Stimulated activated effector memory CD8-positive, alpha-beta T cell treated with anti-CD3 and anti-CD28 coated beads, Interleukin-12 subunit alpha, Interleukin-12 subunit beta, amount 100 ng/mL, for 72 hours (primary cell): Measurements from ENCODE around the gene MSI2.
"Not testable (repeated sequence)": the region's sequence is repeated elsewhere in the genome, so short reads cannot be mapped to it uniquely, and the experiment has no call there.

Experiments used
- ATAC-seq: fragments of 150-1000 bp; cut with Tn5 transposase; 2 replicates; pipeline ENCODE4 v1.10.0; 2021
- DNase-seq, 2 donors: peaks; one replicate each; pipeline ENCODE4 v3.0.0; 2021 to 2022; ENCODE audit warnings: low spot score in 2 of 2
- H3K27ac Mint-ChIP-seq: one replicate; pipeline ENCODE4 v1.8.0; 2022; ENCODE audit warnings: mild to moderate bottlenecking, mixed read lengths
- H3K36me3 Mint-ChIP-seq: one replicate; pipeline ENCODE4 v1.8.0; 2022; ENCODE audit warnings: mild to moderate bottlenecking, mixed read lengths
- H3K4me1 Mint-ChIP-seq: one replicate; pipeline ENCODE4 v1.8.0; 2022; ENCODE audit warnings: mixed read lengths
- H3K4me3 Mint-ChIP-seq: one replicate; pipeline ENCODE4 v1.8.0; 2022; ENCODE audit warnings: mild to moderate bottlenecking, mixed read lengths
- H3K9me3 Mint-ChIP-seq: one replicate; pipeline ENCODE4 v1.8.0; 2022; ENCODE audit warnings: mixed read lengths

The MSI2 gene

DNA sequence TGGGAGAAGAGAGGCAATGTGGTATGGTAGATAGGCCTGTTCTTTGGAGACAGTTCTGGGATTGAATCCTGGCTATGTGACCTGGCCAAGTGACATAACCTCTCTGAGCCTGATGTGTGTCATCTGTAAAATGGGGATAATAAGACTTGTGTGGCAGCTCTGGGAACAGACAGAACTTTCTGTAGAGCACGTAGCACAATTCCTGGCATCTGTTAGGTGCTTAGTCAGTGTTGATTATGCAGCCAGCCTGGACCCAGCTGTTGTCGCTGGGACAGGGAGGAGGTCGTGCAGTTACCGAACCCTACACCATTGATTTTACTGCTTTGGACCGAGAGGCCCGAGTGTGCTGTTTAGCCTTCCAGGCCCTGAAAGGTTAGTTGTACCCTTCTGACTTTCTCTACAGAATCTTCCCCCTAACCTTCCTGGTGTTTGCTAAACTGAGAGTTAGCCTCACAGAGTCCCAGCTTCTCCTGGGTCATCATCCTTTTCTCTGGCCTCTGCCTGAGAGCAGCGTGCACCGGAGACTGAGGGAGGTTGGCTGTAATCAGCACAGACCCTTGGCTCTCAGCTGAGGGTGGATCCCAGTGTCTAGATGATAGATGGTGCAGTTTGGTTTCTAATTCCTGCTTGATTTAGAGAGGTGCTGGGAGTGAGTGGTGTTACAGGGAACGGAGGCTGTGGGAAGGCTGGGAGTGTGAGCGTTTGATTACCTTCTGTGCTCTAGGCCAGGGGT lies 31.9 kb downstream of the MSI2 start:
- H3K4me1 Mint-ChIP-seq = peaks cover 60% of the 10 kb centered on the region
- H3K9me3 Mint-ChIP-seq = no peaks in the 10 kb centered on the region
- H3K27ac Mint-ChIP-seq = peak overlapping the region; percentile 26
- H3K4me3 Mint-ChIP-seq = no peak overlapping the region
- ATAC-seq = no peak
- no peak for DNase-seq
- H3K36me3 Mint-ChIP-seq = peaks cover 47% of the 10 kb centered on the region

DNA sequence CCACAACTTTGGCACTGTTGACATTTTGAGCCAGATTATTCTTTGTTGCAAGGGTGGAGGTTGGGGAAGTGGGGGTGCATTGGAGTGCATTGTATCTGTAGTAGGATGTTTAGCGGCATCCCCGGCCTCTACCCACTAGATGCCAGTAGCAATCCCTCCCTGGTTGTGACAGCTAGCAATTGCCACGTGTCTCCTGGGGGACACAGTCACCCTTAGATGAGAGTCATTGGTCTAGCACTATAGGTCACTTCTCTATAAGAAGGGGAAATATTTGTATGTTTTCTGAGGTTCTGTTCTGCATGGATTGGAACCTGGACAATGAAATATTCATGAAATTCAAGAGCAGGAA lies 32.4 kb downstream of the MSI2 start:
- Mint-ChIP-seq H3K4me1 (peaks cover 55% of the 10 kb centered on the region), H3K9me3 (no peaks in the 10 kb centered on the region), H3K4me3 (no peak overlapping the region), H3K27ac (peak overlapping the region; percentile 26), H3K36me3 (peaks cover 46% of the 10 kb centered on the region)
- ATAC-seq = no peak
- DNase-seq = no peak

DNA sequence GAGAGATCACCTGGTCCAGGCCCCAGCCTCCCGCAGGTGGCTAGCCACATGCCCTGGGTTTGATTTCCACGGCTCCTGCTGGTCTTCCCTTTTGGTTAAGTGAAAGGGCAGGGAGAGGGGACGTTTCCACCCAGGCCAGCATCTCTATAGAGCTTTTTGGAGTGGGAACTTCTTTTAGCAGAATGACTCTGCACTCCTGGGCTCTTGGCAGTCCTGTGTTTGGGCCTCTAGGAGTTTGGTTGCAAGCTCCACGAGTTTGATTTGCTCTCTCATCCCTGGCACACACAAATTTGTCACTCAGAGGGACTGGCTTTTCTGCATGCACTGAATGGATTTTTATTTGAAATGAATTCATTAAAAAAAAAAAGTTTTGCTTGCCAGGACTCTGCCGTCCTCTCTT lies 32.8 kb downstream of the MSI2 start:
- H3K9me3 Mint-ChIP-seq = no peaks in the 10 kb centered on the region
- H3K4me3 Mint-ChIP-seq = no peak overlapping the region
- H3K36me3 Mint-ChIP-seq = peaks cover 50% of the 10 kb centered on the region
- no peak for ATAC-seq
- H3K4me1 Mint-ChIP-seq = peaks cover 53% of the 10 kb centered on the region
- no peak for DNase-seq
- H3K27ac Mint-ChIP-seq = no peak overlapping the region

DNA sequence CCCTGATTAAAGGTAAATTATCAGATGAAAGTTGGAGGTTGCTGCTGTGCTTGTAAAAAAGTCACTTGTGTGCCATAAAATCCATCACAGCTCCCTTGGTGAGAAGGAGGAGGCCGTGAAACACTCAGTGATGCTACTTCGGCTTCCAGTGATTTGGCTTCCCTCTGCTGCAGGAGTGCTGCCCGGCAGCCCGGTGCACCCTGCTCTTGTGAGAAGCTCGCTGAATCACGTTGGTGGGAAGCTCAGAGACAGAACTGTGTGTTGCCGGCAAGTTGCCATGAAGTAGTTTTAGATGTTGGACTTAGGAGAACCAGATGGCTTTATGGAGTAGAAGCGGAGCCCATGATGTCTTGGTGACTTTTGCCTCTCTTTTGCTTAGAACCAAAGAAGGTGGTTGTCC lies 33.3 kb downstream of the MSI2 start:
- Mint-ChIP-seq H3K9me3 (no peaks in the 10 kb centered on the region), H3K4me3 (no peak overlapping the region), H3K36me3 (peaks cover 50% of the 10 kb centered on the region), H3K4me1 (peaks cover 53% of the 10 kb centered on the region), H3K27ac (peak overlapping the region; percentile 29)
- no peak for DNase-seq
- ATAC-seq = no peak

DNA sequence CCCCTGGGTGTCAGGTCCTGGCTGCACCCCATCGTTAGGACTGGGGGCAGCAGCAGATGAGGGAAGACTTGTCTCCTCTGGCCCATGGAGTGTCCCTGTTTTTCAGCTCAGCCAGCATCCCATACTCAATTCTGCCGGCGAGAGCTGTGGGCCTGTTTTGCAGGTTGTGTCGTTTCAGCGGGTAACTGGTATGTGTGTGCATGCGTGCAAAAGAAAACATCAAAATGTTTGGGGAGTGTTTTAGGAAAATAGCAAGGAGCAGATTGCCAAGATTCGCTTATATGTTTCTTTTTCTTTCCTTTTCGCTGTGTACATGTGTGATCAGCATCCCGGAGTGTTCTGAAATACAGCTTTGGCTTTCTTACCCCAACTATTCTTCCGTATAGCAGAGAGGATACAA lies 34.7 kb downstream of the MSI2 start:
- ATAC-seq (no peak), DNase-seq (no peak)
- H3K9me3 Mint-ChIP-seq = no peaks in the 10 kb centered on the region
- no peak overlapping the region for H3K4me3 Mint-ChIP-seq
- peaks cover 52% of the 10 kb centered on the region for H3K36me3 Mint-ChIP-seq
- peaks cover 45% of the 10 kb centered on the region for H3K4me1 Mint-ChIP-seq
- no peak overlapping the region for H3K27ac Mint-ChIP-seq

DNA sequence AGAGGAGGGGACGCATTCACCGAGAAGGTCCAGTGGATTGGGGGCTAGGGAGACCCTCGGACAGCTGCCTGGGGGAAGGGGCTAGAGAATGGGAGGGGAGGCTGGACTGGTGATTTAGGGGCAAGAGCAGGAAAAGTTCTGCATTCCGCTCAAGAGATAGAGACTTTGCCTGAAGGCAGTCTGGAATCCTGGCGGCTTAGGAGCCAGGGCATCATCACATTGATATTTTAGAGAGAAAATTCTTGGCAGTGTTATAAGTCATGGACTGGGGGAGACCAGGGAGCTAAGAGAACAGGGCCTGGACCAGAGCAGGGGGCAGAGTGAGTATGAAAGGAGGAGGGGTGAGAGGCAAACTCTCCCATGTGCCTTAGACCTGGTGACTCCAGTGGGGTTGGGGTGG lies 35.8 kb downstream of the MSI2 start:
- H3K27ac Mint-ChIP-seq = peak overlapping the region; percentile 56
- DNase-seq (no peak), ATAC-seq (no peak)
- no peak overlapping the region for H3K4me3 Mint-ChIP-seq
- H3K9me3 Mint-ChIP-seq = no peaks in the 10 kb centered on the region
- H3K36me3 Mint-ChIP-seq = peaks cover 49% of the 10 kb centered on the region
- peaks cover 38% of the 10 kb centered on the region for H3K4me1 Mint-ChIP-seq

DNA sequence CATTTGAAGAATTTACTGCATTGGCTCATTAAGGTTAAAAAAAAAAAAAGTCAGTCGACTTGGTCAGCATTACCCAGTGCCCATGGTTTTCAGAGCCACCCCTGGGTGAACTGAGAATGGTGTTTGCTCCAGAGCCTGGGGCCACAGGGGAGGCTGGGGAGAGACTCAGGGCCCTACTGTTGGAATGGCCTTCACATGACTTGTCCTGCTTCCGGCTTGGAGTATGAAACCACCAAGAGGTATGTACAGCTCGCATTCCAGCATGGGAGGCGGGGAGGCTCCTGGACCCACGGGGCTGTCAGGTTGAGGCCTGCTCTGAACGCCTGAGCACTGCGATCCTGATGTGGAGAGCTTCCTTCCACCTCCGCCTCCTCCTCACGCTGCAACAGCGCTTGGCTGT lies 36.8 kb downstream of the MSI2 start:
- Mint-ChIP-seq H3K27ac (peak overlapping the region; percentile 56), H3K4me1 (peaks cover 28% of the 10 kb centered on the region), H3K9me3 (no peaks in the 10 kb centered on the region)

DNA sequence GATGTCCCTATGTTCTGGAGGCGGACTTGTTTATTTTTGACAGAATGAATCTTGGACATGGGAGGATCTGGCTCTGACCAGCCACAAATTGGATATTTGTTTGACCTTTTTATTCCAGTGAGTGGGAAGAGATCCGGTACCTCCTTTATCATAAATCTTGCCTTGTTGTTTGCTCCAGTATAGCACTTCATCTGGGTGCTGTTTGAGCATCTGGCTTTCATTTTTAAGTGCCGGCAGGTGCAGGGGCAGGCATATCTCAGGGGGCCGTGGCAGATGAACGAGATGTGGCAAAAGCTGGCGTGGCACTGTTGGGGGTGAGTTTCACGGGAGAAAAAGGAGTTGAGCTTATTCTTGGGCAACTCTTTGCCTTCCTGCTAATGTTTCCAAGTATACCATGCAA lies 37.8 kb downstream of the MSI2 start:
- DNase-seq (no peak), ATAC-seq (no peak)
- Mint-ChIP-seq H3K4me1 (peaks cover 21% of the 10 kb centered on the region), H3K36me3 (peaks cover 60% of the 10 kb centered on the region), H3K9me3 (no peaks in the 10 kb centered on the region), H3K27ac (peak overlapping the region; percentile 2), H3K4me3 (no peak overlapping the region)

More for the DNA sequence above, 36.8 kb downstream of the MSI2 start:
- Mint-ChIP-seq H3K4me3 (no peak overlapping the region), H3K36me3 (peaks cover 52% of the 10 kb centered on the region)
- DNase-seq = no peak
- no peak for ATAC-seq

DNA sequence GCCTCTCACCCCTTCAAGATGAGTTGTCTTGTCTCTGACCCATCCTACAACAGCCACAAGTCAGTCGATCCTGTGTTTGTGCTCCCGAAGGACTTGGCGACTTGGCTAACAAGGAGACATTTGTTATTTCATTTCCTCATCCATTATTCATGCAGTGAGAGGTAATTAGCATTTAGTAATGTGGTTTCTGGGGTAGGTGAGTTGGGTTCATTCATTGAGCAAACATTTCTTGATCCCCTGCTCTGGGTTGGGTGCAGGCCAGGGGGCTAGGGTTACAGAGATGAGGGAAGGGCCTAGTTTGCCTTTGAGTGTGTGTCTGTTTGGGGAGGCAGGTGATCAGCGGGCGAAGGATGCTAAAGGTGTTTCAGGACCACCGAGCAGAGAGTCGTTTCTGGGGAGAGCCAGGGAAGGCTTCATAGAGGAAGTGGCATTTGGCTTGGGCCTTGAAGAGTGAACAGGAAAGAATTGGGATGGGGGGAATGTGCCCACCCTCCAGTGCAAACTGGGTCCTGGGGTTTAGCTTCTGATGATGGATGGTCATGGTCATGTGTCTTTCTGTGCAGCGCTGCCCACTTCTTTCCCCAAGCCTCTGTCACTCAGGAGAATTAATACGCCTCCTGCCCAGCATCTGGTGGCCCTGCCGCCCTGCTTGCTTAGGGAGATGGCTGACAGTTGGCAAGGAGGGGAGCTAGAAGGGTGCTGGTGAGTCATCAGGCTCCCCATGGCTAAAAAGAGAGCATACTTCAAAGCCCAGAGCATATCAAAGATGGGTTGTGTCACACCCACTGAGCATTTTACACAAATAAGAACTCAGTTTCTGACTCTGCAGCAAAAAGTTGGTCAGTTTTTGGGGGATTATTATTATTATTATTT lies 38.5 kb downstream of the MSI2 start:
- H3K4me1 Mint-ChIP-seq = peaks cover 21% of the 10 kb centered on the region
- H3K27ac Mint-ChIP-seq = peak overlapping the region; percentile 2
- H3K9me3 Mint-ChIP-seq = no peaks in the 10 kb centered on the region
- ATAC-seq (no peak), DNase-seq (no peak)
- no peak overlapping the region for H3K4me3 Mint-ChIP-seq
- peaks cover 65% of the 10 kb centered on the region for H3K36me3 Mint-ChIP-seq

DNA sequence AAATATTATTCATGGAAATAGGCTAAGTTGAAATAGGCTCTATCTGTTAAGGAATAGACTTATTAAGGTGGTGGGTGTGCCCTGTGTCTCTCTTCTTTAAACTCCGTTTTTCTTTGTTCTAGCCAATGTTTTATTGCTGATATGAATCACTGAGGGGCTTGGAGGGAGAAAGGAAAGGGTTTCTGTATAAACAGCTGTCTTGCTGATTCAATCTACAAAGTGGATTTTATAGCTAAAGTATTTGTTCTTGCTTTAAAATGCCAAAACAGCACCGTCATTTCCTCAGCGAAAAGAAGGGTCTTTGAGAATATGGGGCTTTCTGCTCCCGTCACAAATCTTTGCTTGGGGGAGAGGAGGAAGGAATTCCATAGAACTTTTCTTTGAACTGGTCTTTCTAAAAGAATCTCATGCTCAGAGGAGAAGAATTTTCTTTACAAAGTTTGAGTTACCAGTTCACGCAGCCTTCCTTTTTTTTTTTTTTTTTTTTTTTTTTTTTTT lies 39.3 kb downstream of the MSI2 start:
- DNase-seq = no peak
- ATAC-seq = no peak
- Mint-ChIP-seq H3K36me3 (peaks cover 72% of the 10 kb centered on the region), H3K27ac (no peak overlapping the region), H3K4me1 (peaks cover 23% of the 10 kb centered on the region), H3K9me3 (peaks cover 3% of the 10 kb centered on the region), H3K4me3 (no peak overlapping the region)

DNA sequence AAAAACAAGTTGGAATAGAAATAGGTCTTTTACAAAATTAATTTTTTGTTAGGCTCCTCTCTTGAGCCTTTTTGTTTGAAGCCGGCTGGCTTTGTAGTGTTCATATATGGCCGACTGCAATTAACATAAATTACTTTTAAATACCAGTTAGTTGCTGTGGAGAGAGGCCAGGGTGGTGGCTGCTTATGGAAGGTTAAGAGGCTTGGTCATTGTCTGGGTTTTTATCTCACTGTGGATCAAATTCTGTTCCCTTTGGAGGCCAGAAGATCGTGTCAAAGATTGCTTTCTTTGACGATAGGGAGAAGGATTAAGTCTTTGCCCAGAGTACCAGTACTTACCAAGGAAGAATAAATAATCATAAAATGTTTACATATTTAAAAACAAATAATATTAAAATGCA lies 39.9 kb downstream of the MSI2 start:
- H3K4me1 Mint-ChIP-seq = peaks cover 27% of the 10 kb centered on the region
- no peak for DNase-seq
- no peak overlapping the region for H3K4me3 Mint-ChIP-seq
- ATAC-seq = no peak
- peaks cover 74% of the 10 kb centered on the region for H3K36me3 Mint-ChIP-seq
- no peak overlapping the region for H3K27ac Mint-ChIP-seq
- H3K9me3 Mint-ChIP-seq = peaks cover 5% of the 10 kb centered on the region

DNA sequence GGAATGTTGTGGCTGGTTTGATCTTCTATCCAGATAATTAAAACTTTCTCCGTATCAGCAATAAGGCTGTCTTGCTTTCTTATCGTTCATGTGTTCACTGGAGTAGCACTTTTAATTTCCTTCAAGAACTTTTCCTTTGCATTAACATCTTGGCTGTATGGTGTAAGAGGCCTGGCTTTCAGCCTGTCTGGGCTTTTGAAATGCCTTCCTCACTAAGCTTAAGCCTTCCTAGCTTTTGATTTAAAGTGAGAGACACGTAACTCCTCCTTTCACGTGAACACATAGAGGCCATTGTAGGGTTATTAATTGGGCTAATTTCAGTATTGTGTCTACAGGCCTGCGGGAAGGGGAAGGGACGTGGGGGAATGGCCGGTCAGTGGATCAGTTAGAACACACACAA lies 42.9 kb downstream of the MSI2 start:
- Mint-ChIP-seq H3K4me1 (peaks cover 32% of the 10 kb centered on the region), H3K9me3 (peaks cover 5% of the 10 kb centered on the region), H3K4me3 (no peak overlapping the region), H3K27ac (no peak overlapping the region), H3K36me3 (peaks cover 54% of the 10 kb centered on the region)
- ATAC-seq = no peak
- DNase-seq = no peak

DNA sequence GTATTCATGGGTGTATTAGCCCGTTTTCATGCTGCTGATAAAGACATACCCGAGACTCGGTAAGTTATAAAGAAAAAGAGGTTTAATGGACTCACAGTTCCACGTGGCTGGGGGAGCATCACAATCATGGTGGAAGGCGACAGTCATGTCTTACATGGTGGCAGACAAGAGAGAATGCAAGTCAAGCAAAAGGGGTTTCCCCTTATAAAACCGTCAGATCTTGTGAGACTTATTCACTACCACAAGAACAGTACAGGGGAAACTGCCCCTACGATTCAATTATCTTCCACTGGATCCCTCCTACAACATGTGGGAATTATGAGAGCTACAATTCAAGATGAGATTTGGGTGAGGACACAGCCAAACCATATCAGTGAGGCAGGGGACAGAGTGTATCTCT lies 44.3 kb downstream of the MSI2 start:
- H3K4me3 Mint-ChIP-seq, H3K27ac Mint-ChIP-seq, DNase-seq, ATAC-seq, H3K9me3 Mint-ChIP-seq: not testable (repeated sequence)
- Mint-ChIP-seq H3K4me1 (peaks cover 21% of the 10 kb centered on the region), H3K36me3 (peaks cover 39% of the 10 kb centered on the region)

DNA sequence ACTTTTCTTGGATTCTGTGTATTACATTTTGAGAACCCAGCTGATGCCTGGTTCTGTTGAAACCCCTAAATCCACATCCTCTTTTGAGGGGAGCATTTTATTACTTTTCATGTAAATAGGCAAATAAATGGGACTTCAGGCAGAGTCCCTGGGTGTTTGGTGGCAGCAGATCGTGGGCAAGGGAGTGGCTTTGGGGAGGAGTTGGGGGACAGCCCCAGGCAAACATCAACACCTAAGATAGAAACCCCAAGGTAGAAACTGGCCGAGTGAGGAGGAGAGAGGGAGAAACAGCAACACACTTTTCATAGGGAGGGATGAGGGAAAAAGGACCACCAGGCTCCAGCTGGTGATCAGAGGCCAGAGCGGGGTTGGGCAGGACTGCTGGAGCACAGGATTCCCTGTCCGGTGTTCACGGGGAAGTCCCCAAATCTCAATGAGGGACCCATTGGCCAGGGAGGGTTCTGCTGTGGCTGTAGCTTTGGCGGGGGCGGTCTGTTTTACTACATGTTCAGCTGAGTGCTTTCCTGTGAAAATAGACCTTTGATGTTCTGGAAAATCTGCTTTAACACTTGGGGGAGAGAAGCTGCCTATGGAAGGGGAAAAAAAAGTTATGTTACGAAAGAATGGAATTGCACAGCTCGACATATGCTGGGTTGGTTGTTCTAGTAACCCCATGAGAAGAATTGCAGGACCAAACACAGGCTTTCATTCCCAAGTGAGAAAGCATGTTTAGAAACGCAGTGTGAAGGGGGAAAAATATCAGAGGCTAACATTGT lies 46.6 kb downstream of the MSI2 start:
- peak overlapping the region; percentile 69 for H3K27ac Mint-ChIP-seq

DNA sequence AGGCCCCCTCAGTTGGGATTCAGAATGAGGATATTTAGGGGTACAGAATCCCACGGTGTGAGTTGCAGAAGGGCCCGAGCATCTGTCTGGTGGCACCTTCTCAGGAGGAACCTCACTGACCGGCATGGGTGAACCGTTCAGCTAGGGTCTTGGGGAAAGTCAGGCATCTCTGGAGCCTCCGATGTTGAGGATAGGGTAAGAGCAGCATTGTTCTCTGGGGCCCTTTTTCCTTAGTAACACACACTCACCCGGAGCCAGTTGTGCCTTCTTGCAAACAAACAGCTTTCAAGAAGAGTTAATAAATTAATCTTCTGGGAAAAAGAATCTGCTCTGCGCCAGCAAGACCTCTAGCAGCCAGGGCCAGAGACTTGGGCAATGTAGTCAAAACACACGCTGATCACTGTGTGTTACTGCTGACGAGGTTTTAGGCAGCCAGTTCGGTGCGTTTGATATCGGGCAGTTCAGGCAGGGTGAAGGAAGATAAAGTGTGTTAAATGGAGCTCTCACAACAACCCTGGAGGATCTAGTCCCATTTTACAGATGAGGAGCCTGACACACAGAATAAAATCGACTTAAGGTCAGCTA lies 48.9 kb downstream of the MSI2 start:
- Mint-ChIP-seq H3K4me3 (no peak overlapping the region), H3K4me1 (peaks cover 50% of the 10 kb centered on the region), H3K9me3 (peaks cover 5% of the 10 kb centered on the region), H3K27ac (peak overlapping the region; percentile 11), H3K36me3 (peaks cover 22% of the 10 kb centered on the region)
- DNase-seq (no peak), ATAC-seq (no peak)

More for the DNA sequence above, 46.6 kb downstream of the MSI2 start:
- no peak overlapping the region for H3K4me3 Mint-ChIP-seq
- DNase-seq = no peak
- no peak for ATAC-seq
- H3K36me3 Mint-ChIP-seq = peaks cover 29% of the 10 kb centered on the region
- peaks cover 5% of the 10 kb centered on the region for H3K9me3 Mint-ChIP-seq
- peaks cover 32% of the 10 kb centered on the region for H3K4me1 Mint-ChIP-seq
